SK-N-SH (cell line): ENCODE results near the gene MLX. TPM values are rescaled to one million over a fixed set of nuclear protein-coding genes. Genes with fewer than 3 reads are reported as not detected.

Experiments
- CTCF ChIA-PET: fragments of 300-600, 350-600 bp; formaldehyde crosslinking; extraction: SDS; loops from one replicate; lab custom pipeline; 2021; lab: Yijun Ruan, JAX
- POLR2A ChIA-PET: fragments of 350-600 bp; sonication (Branson Sonifier 250); formaldehyde crosslinking; extraction: SDS; loops from one replicate; lab custom pipeline; 2020; ENCODE audit warnings: antibody characterized with exemption, inconsistent platforms; lab: Yijun Ruan, JAX
- DNase-seq: peaks from one replicate; pipeline ENCODE4 v3.0.0; 2012
- H2AFZ ChIP-seq: fragments of 200-600 bp; sonication (generic); 2 replicates; pipeline ENCODE4 v1.8.1; 2016; ENCODE audit warnings: antibody characterized with exemption, mild to moderate bottlenecking, low read depth
- H3F3A ChIP-seq: fragments of 200-600 bp; sonication (generic); replicated peaks from 2 replicates; pipeline ENCODE3; 2016; ENCODE audit warnings: antibody characterized with exemption, mild to moderate bottlenecking; ENCODE audit not compliant: insufficient read depth
- H3K27ac ChIP-seq, 2 experiments: fragments of 200-500 bp in 1 of 2; fragments of 200-600 bp in 1 of 2; sonication (Bioruptor generic) in 1 of 2; sonication (generic), shearing (Covaris generic) in 1 of 2; 2 replicates each; pipeline versions ENCODE4 v1.5.1 to v1.6.1; 2014 to 2016; ENCODE audit warnings: low read depth in 2 of 2, inconsistent platforms in 1 of 2, low read length in 1 of 2, mild to moderate bottlenecking in 1 of 2, mixed read lengths in 1 of 2
- H3K27me3 ChIP-seq: fragments of 200-600 bp; sonication (generic), shearing (Covaris generic); 2 replicates; pipeline ENCODE4 v1.6.1; 2016; ENCODE audit warnings: mixed run types; ENCODE audit not compliant: insufficient read depth
- H3K36me3 ChIP-seq, 2 experiments: fragments of 200-500 bp in 1 of 2; fragments of 200-600 bp in 1 of 2; sonication (Bioruptor generic) in 1 of 2; sonication (generic) in 1 of 2; replicated peaks in 1 of 2; 2 replicates each; pipeline versions ENCODE3 to v1.5.1; 2014 to 2016; ENCODE audit warnings: low read length in 1 of 2, mild to moderate bottlenecking in 1 of 2; ENCODE audit not compliant: insufficient read depth in 2 of 2, control insufficient read depth in 1 of 2
- H3K4me1 ChIP-seq, 2 experiments: fragments of 200-500 bp in 1 of 2; fragments of 200-600 bp in 1 of 2; sonication (Bioruptor generic) in 1 of 2; sonication (generic), shearing (Covaris generic) in 1 of 2; 2 replicates each; pipeline versions ENCODE4 v1.5.1 to v1.6.1; 2014 to 2016; ENCODE audit warnings: low read depth in 1 of 2, low read length in 1 of 2, mixed run types in 1 of 2; ENCODE audit not compliant: insufficient read depth in 2 of 2, control insufficient read depth in 1 of 2
- H3K4me2 ChIP-seq: fragments of 200-600 bp; sonication (generic), shearing (Covaris generic); 2 replicates; pipeline ENCODE4 v1.6.1; 2017; ENCODE audit warnings: mixed run types
- H3K4me3 ChIP-seq, 2 experiments: fragments of 200-500 bp in 1 of 2; fragments of 200-600 bp in 1 of 2; sonication (Bioruptor generic) in 1 of 2; sonication (generic), shearing (Covaris generic) in 1 of 2; 2 replicates each; pipeline versions ENCODE4 v1.5.1 to v1.8.1; 2014 to 2016; ENCODE audit warnings: low read depth in 2 of 2, inconsistent platforms in 1 of 2, low read length in 1 of 2, mild to moderate bottlenecking in 1 of 2, mixed read lengths in 1 of 2, moderate library complexity in 1 of 2
- H3K79me2 ChIP-seq: fragments of 200-600 bp; sonication (generic); 2 replicates; pipeline ENCODE4 v1.8.1; 2017; ENCODE audit warnings: mild to moderate bottlenecking; ENCODE audit not compliant: insufficient read depth
- H3K9ac ChIP-seq: fragments of 200-600 bp; sonication (generic); 2 replicates; pipeline ENCODE4 v1.6.1; 2017; ENCODE audit warnings: mixed run types
- H3K9me2 ChIP-seq: fragments of 200-600 bp; sonication (generic); 2 replicates; pipeline ENCODE4 v1.6.1; 2017; ENCODE audit warnings: mixed run types
- H3K9me3 ChIP-seq: fragments of 200-600 bp; sonication (generic); 2 replicates; pipeline ENCODE4 v1.6.1; 2017; ENCODE audit warnings: mixed run types, mild to moderate bottlenecking, moderate library complexity
- H4K20me1 ChIP-seq: fragments of 200-600 bp; sonication (generic); 2 replicates; pipeline ENCODE4 v1.6.1; 2017; ENCODE audit warnings: mild to moderate bottlenecking, mixed run types; ENCODE audit not compliant: insufficient read depth
- EP300 ChIP-seq, 2 experiments: IDR thresholded peaks; 2 replicates each; pipeline versions ENCODE4 v1.4.0 to v1.6.1; 2012; ENCODE audit warnings: borderline replicate concordance in 1 of 2, low read depth in 1 of 2, low read length in 1 of 2
- FOSL2 ChIP-seq: IDR thresholded peaks from 2 replicates; pipeline ENCODE4 v1.4.0; 2012; ENCODE audit warnings: low read depth, mild to moderate bottlenecking, moderate library complexity, borderline replicate concordance
- FOXJ3 ChIP-seq: sonication (generic); formaldehyde crosslinking; IDR thresholded peaks from 2 replicates; pipeline ENCODE4 v1.5.1; 2020; ENCODE audit warnings: mild to moderate bottlenecking, missing genetic modification reagents
- GABPA ChIP-seq: IDR thresholded peaks from 2 replicates; pipeline ENCODE4 v1.4.0; 2012; ENCODE audit warnings: low read depth, mild to moderate bottlenecking
- MEF2A ChIP-seq: IDR thresholded peaks from 2 replicates; pipeline ENCODE4 v1.4.0; 2012; ENCODE audit warnings: low read depth, borderline replicate concordance
- POLR2AphosphoS5 ChIP-seq: IDR thresholded peaks from 2 replicates; pipeline ENCODE4 v1.6.1; 2012; ENCODE audit warnings: low read depth, low read length
- SMC3 ChIP-seq: IDR thresholded peaks from 2 replicates; pipeline ENCODE4 v1.6.1; 2012; ENCODE audit warnings: low read depth, low read length, improper control_type of control experiment
- TAF1 ChIP-seq: IDR thresholded peaks from 2 replicates; pipeline ENCODE4 v1.6.1; 2012; ENCODE audit warnings: low read depth, mild to moderate bottlenecking, low read length, moderate library complexity, borderline replicate concordance
- WGBS: methylation state at CpG from one replicate; pipeline ENCODE4 v1.1.6; 2017; ENCODE audit warnings: low lambda C conversion rate; 5-methylcytosine and 5-hydroxymethylcytosine counted together
- polyA plus RNA-seq, 3 experiments: library from polyadenylated mRNA; depleted of rRNA; stranded (reverse); fragments of >200 nt; gene quantifications; 2 replicates each; pipeline ENCODE4 v1.2.3, GENCODE V29; 2012
- TF ChIP-seq, protein P1 (sequence below): IDR thresholded peaks from 2 replicates; pipeline ENCODE4 v1.4.0; 2012; ENCODE audit warnings: low read depth
- TF ChIP-seq, protein P2 (sequence below): IDR thresholded peaks from 2 replicates; pipeline ENCODE4; 2012
- TF ChIP-seq, protein P3 (sequence below): IDR thresholded peaks from 2 replicates; pipeline ENCODE4 v1.4.0; 2012; ENCODE audit warnings: low read depth, borderline replicate concordance
- TF ChIP-seq, protein P4 (sequence below): IDR thresholded peaks from 2 replicates; pipeline ENCODE4 v1.6.1; 2012; ENCODE audit warnings: mild to moderate bottlenecking, low read depth, low read length, moderate library complexity

MLX gene
- polyA plus RNA-seq, 1 of the 3 experiments (the other 2 are of a cell fraction) = 44.5 TPM

DNA sequence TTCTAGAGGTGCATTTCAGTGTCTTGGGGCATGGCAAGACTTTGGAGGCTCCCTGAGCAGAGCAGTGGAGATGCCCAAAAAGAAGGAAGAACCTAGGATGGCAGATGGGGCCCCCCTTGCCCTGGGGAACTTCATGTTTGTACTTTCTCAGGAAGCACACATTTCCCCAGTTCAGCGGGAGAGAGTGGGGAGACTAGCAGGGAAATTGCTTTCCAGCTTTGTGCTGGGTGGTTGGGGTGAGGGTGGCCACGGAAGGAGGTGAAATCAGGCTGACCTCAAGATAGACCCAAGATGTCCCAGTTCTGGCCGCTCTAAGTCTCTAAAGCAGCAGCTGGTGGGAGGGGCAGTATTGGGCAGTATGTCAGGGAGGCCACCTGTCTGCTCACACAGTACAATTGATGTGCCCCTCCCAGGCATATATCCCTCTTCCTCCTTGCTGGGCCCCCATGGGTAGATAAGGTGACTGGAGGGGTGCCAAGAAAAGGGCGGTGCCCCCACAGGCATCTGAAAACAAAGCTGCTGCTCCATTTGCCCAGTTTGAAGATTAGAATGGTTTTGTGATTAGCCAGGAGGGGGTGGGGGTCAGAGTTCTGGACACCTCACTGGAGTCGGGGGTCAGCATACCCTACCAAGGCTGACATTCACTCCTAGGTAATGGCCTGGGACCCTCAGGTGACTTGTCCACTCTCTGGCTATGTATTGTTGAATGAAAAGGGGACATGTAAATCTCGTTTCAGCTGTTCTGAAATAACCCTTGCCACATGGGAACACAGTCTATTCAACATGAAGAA, 48.0 kb upstream of the MLX start:
- Histone ChIP-seq H3K27me3 (no peaks in the 10 kb centered on the region), H3K36me3 (peaks cover 0 to 5% of the 10 kb centered on the region in 2 experiments), H3K9me3 (no peaks in the 10 kb centered on the region), H3F3A (peaks cover 51% of the 10 kb centered on the region), H3K4me1 (peaks cover 43 to 57% of the 10 kb centered on the region in 2 experiments), H3K79me2 (peaks cover 16% of the 10 kb centered on the region), H3K9ac (peak overlapping the region; percentile 73), H3K4me3 (no peak overlapping the region), H3K9me2 (no peaks in the 10 kb centered on the region), H3K4me2 (peak overlapping the region; percentile 81), H3K27ac (peak overlapping the region; percentile 92 to 100), H4K20me1 (no peaks in the 10 kb centered on the region), H2AFZ (no peak overlapping the region)
- 48% methylated on average over 6 of the region's 6 CpGs for WGBS
- no peak for DNase-seq
- ChIA-PET POLR2A (interaction anchor here (1.5 kb wide), 1 partner anchor 21 kb away, joined by 3 read pairs; no protein-coding TSS in a partner anchor), CTCF (interaction anchor here (0.9 to 7.9 kb wide), 11 partner anchors 11 to 296 kb away, joined by 3 to 83 read pairs (median 7); no protein-coding TSS in a partner anchor)
- TF ChIP-seq, protein P1, sequence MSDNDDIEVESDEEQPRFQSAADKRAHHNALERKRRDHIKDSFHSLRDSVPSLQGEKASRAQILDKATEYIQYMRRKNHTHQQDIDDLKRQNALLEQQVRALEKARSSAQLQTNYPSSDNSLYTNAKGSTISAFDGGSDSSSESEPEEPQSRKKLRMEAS = no peak
- TF ChIP-seq, protein P2, sequence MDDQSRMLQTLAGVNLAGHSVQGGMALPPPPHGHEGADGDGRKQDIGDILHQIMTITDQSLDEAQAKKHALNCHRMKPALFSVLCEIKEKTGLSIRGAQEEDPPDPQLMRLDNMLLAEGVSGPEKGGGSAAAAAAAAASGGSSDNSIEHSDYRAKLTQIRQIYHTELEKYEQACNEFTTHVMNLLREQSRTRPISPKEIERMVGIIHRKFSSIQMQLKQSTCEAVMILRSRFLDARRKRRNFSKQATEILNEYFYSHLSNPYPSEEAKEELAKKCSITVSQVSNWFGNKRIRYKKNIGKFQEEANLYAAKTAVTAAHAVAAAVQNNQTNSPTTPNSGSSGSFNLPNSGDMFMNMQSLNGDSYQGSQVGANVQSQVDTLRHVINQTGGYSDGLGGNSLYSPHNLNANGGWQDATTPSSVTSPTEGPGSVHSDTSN = no peak
- TF ChIP-seq SMC3 (no peak), MEF2A (no peak), POLR2AphosphoS5 (no peak; the same call in 1 of the 2 replicates), GABPA (no peak), FOSL2 (no peak), TAF1 (no peak), EP300 (IDR thresholded peaks at IDR 0.05; ENCODE audit: borderline replicate concordance in 1 of 2, low read depth in 1 of 2, low read length in 1 of 2) (no peak), FOXJ3 (CRISPR knock-in tag) (no peak)
- TF ChIP-seq, protein P3, sequence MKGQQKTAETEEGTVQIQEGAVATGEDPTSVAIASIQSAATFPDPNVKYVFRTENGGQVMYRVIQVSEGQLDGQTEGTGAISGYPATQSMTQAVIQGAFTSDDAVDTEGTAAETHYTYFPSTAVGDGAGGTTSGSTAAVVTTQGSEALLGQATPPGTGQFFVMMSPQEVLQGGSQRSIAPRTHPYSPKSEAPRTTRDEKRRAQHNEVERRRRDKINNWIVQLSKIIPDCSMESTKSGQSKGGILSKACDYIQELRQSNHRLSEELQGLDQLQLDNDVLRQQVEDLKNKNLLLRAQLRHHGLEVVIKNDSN = no peak
- TF ChIP-seq, protein P4, sequence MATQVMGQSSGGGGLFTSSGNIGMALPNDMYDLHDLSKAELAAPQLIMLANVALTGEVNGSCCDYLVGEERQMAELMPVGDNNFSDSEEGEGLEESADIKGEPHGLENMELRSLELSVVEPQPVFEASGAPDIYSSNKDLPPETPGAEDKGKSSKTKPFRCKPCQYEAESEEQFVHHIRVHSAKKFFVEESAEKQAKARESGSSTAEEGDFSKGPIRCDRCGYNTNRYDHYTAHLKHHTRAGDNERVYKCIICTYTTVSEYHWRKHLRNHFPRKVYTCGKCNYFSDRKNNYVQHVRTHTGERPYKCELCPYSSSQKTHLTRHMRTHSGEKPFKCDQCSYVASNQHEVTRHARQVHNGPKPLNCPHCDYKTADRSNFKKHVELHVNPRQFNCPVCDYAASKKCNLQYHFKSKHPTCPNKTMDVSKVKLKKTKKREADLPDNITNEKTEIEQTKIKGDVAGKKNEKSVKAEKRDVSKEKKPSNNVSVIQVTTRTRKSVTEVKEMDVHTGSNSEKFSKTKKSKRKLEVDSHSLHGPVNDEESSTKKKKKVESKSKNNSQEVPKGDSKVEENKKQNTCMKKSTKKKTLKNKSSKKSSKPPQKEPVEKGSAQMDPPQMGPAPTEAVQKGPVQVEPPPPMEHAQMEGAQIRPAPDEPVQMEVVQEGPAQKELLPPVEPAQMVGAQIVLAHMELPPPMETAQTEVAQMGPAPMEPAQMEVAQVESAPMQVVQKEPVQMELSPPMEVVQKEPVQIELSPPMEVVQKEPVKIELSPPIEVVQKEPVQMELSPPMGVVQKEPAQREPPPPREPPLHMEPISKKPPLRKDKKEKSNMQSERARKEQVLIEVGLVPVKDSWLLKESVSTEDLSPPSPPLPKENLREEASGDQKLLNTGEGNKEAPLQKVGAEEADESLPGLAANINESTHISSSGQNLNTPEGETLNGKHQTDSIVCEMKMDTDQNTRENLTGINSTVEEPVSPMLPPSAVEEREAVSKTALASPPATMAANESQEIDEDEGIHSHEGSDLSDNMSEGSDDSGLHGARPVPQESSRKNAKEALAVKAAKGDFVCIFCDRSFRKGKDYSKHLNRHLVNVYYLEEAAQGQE = no peak
